GM23248 (cell line): ENCODE data around the gene TMEM123. TPM values are rescaled to one million over a fixed set of nuclear protein-coding genes. Genes with fewer than 3 reads are reported as not detected.

Source experiments
- DNase-seq: peaks from one replicate; pipeline ENCODE4 v3.0.0-alpha.2; 2015
- H2AFZ ChIP-seq: fragments of 200-600 bp; sonication (generic); 2 replicates; pipeline ENCODE4 v1.6.1; 2016; ENCODE audit warnings: antibody characterized with exemption
- H3F3A ChIP-seq: fragments of 200-600 bp; sonication (generic); 2 replicates; pipeline ENCODE4 v1.6.1; 2016; ENCODE audit warnings: mild to moderate bottlenecking, antibody characterized with exemption, mixed run types; ENCODE audit not compliant: insufficient read depth
- H3K27ac ChIP-seq: fragments of 200-600 bp; sonication (generic); 2 replicates; pipeline ENCODE4 v1.5.1; 2016; ENCODE audit warnings: mild to moderate bottlenecking
- H3K27me3 ChIP-seq: fragments of 200-600 bp; sonication (generic); replicated peaks from 2 replicates; pipeline ENCODE4 v1.6.1; 2016; ENCODE audit warnings: mild to moderate bottlenecking; ENCODE audit not compliant: insufficient read depth
- H3K36me3 ChIP-seq: fragments of 200-600 bp; sonication (generic); 2 replicates; pipeline ENCODE4 v1.6.1; 2016; ENCODE audit warnings: low read depth, mild to moderate bottlenecking
- H3K4me1 ChIP-seq: fragments of 200-600 bp; sonication (generic); 2 replicates; pipeline ENCODE4 v1.6.1; 2016; ENCODE audit warnings: mild to moderate bottlenecking; ENCODE audit not compliant: insufficient read depth
- H3K4me2 ChIP-seq: fragments of 200-600 bp; sonication (generic); one replicate; pipeline ENCODE4 v1.6.1; 2016; ENCODE audit warnings: mild to moderate bottlenecking; ENCODE audit not compliant: unreplicated experiment
- H3K4me3 ChIP-seq: fragments of 200-600 bp; sonication (generic); 2 replicates; pipeline ENCODE4 v1.5.1; 2016; ENCODE audit warnings: mild to moderate bottlenecking
- H3K79me2 ChIP-seq: fragments of 200-600 bp; sonication (generic); 2 replicates; pipeline ENCODE4 v1.6.1; 2016; ENCODE audit warnings: mild to moderate bottlenecking; ENCODE audit not compliant: insufficient read depth
- H3K9ac ChIP-seq: fragments of 200-600 bp; sonication (generic); 2 replicates; pipeline ENCODE4 v1.6.1; 2016; ENCODE audit warnings: mild to moderate bottlenecking
- H3K9me2 ChIP-seq: fragments of 200-600 bp; sonication (generic); 2 replicates; pipeline ENCODE4 v1.6.1; 2016; ENCODE audit warnings: mixed run types, mild to moderate bottlenecking, moderate library complexity; ENCODE audit not compliant: insufficient read depth
- H3K9me3 ChIP-seq: fragments of 200-600 bp; sonication (generic); one replicate; pipeline ENCODE4 v1.6.1; 2017; ENCODE audit warnings: low read depth
- H4K20me1 ChIP-seq: fragments of 200-600 bp; sonication (generic); 2 replicates; pipeline ENCODE4 v1.6.0; 2016; ENCODE audit not compliant: insufficient read depth
- EZH2 ChIP-seq: fragments of 200-600 bp; sonication (generic); IDR thresholded peaks from 2 replicates; pipeline ENCODE4 v1.6.1; 2018; ENCODE audit warnings: antibody characterized with exemption, mild to moderate bottlenecking; ENCODE audit not compliant: insufficient read depth, poor library complexity, severe bottlenecking
- EZH2phosphoT487 ChIP-seq: fragments of 200-600 bp; sonication (generic); IDR thresholded peaks from 2 replicates; pipeline ENCODE4 v1.6.1; 2018; ENCODE audit warnings: antibody characterized with exemption, moderate library complexity, mild to moderate bottlenecking, low read depth; ENCODE audit not compliant: insufficient read depth
- WGBS, 2 experiments: methylation state at CpG; one replicate each; pipeline ENCODE4 v1.1.6; 2015 to 2017; ENCODE audit warnings: low lambda C conversion rate in 2 of 2, low coverage in 1 of 2; ENCODE audit errors: missing lambda C conversion rate in 2 of 2; 5-methylcytosine and 5-hydroxymethylcytosine counted together
- in situ Hi-C: fragments of 300-500 bp; cut with MboI; formaldehyde crosslinking; loops from 2 replicates; pipeline ENCODE4 v1.15.0; 2020
- polyA plus RNA-seq: library from polyadenylated mRNA; unstranded; fragments of >200 nt; fragmentation: Nextera tagmentation; extraction: Ambion mirVana; gene quantifications from 2 replicates; pipeline ENCODE4 v1.2.1, GENCODE V29; 2016
- total RNA-seq: library from RNA; depleted of rRNA; stranded (reverse); fragments of >200 nt; shearing (Covaris generic); gene quantifications from 2 replicates; pipeline ENCODE4 v1.2.3, GENCODE V29; 2014

The TMEM123 gene
- total and polyA plus RNA-seq, 2 experiments from 2014 or later: 106 to 113 TPM

- Histone ChIP-seq H3K4me3 (no peak overlapping the region), H4K20me1 (peaks cover 4% of the 10 kb centered on the region; the same call in 1 of the 2 replicates), H3K9ac (no peak overlapping the region), H2AFZ (no peak overlapping the region), H3K36me3 (no peaks in the 10 kb centered on the region), H3K79me2 (peaks cover 85% of the 10 kb centered on the region), H3K9me2 (no peaks in the 10 kb centered on the region), H3K9me3 (peaks cover 6% of the 10 kb centered on the region), H3K27me3 (no peaks in the 10 kb centered on the region), H3K4me2 (no peak overlapping the region), H3K27ac (no peak overlapping the region), H3K4me1 (no peaks in the 10 kb centered on the region), H3F3A (peaks cover 8% of the 10 kb centered on the region; the same call in 1 of the 2 replicates)
- in situ Hi-C loops: no loop called here
- TF ChIP-seq EZH2 (no peak), EZH2phosphoT487 (no peak)
- 86 to 97% methylated on average over 1 of the region's 1 CpG for WGBS, 2 experiments
- DNase-seq: no peak
Observed at GRCh38 chr11:102415304-102415916, 37.2 kb downstream of the TMEM123 start.

GRCh38 chr11:102414559-102414958, 38.0 kb downstream of the TMEM123 start:
- Histone ChIP-seq H3K79me2 (peaks cover 94% of the 10 kb centered on the region), H3K9me2 (no peaks in the 10 kb centered on the region), H3K4me1 (no peaks in the 10 kb centered on the region), H3F3A (peaks cover 15% of the 10 kb centered on the region; the same call in 1 of the 2 replicates), H3K9me3 (peaks cover 6% of the 10 kb centered on the region), H4K20me1 (peaks cover 4% of the 10 kb centered on the region; the same call in 1 of the 2 replicates), H3K27ac (no peak overlapping the region), H3K36me3 (no peaks in the 10 kb centered on the region), H2AFZ (no peak overlapping the region), H3K27me3 (no peaks in the 10 kb centered on the region), H3K4me3 (no peak overlapping the region), H3K9ac (no peak overlapping the region), H3K4me2 (no peak overlapping the region)
- 96 to 98% methylated on average over 2 of the region's 2 CpGs for WGBS, 2 experiments
- no peak for DNase-seq
- TF ChIP-seq EZH2phosphoT487 (no peak), EZH2 (no peak)
- in situ Hi-C loops: no loop called here

GRCh38 chr11:102413497-102413896, 39.1 kb downstream of the TMEM123 start:
- H3K79me2 ChIP-seq: peaks cover 94% of the 10 kb centered on the region
- in situ Hi-C loops: no loop called here

GRCh38 chr11:102411142-102411541, 41.4 kb downstream of the TMEM123 start:
- peaks cover 92% of the 10 kb centered on the region for H3K79me2 ChIP-seq
- TF ChIP-seq EZH2 (no peak), EZH2phosphoT487 (no peak)

More at GRCh38 chr11:102413497-102413896, 39.1 kb downstream of the TMEM123 start:
- Histone ChIP-seq H3K9me2 (no peaks in the 10 kb centered on the region), H3K27me3 (no peaks in the 10 kb centered on the region), H3K4me2 (no peak overlapping the region), H3K4me3 (no peak overlapping the region), H3K36me3 (no peaks in the 10 kb centered on the region), H3K9me3 (peaks cover 6% of the 10 kb centered on the region), H2AFZ (no peak overlapping the region), H3K4me1 (no peaks in the 10 kb centered on the region), H4K20me1 (peaks cover 4% of the 10 kb centered on the region; the same call in 1 of the 2 replicates), H3K27ac (no peak overlapping the region), H3K9ac (no peak overlapping the region), H3F3A (peaks cover 10% of the 10 kb centered on the region; the same call in 1 of the 2 replicates)
- WGBS, 2 experiments: 94 to 99% methylated on average over 4 of the region's 4 CpGs
- DNase-seq: no peak
- TF ChIP-seq EZH2phosphoT487: no peak
- no peak for TF ChIP-seq EZH2

More at GRCh38 chr11:102411142-102411541, 41.4 kb downstream of the TMEM123 start:
- no peak overlapping the region for H2AFZ ChIP-seq
- H3K27me3 ChIP-seq: no peaks in the 10 kb centered on the region
- in situ Hi-C loops: no loop called here
- no peak overlapping the region for H3K9ac ChIP-seq
- H3K9me3 ChIP-seq: no peaks in the 10 kb centered on the region
- WGBS, 2 experiments: 94 to 99% methylated on average over 7 of the region's 7 CpGs
- H3K36me3 ChIP-seq: no peaks in the 10 kb centered on the region
- peaks cover 4% of the 10 kb centered on the region; the same call in 1 of the 2 replicates for H4K20me1 ChIP-seq
- H3K4me2 ChIP-seq: no peak overlapping the region
- H3F3A ChIP-seq: peaks cover 23% of the 10 kb centered on the region; the same call in 1 of the 2 replicates
- H3K27ac ChIP-seq: no peak overlapping the region
- no peak for DNase-seq
- no peaks in the 10 kb centered on the region for H3K9me2 ChIP-seq
- no peak overlapping the region for H3K4me3 ChIP-seq
- no peaks in the 10 kb centered on the region for H3K4me1 ChIP-seq
